GM04504 (cell line): ENCODE results near the gene TEKT2.

ENCODE experiments used
- DNase-seq: peaks from one replicate; pipeline ENCODE4 v3.0.0-alpha.2; 2012; ENCODE audit warnings: low read depth

Gene TEKT2

GRCh38 chr1:36106269-36106668 lies 22.4 kb downstream of the TEKT2 start:
- no peak for DNase-seq

GRCh38 chr1:36107394-36107793 lies 23.5 kb downstream of the TEKT2 start:
- DNase-seq: no peak

- peak; percentile 76 for DNase-seq
Observed at GRCh38 chr1:36108314-36108713, 24.4 kb downstream of the TEKT2 start.

- DNase-seq: no peak
Observed at GRCh38 chr1:36109041-36109679, 25.3 kb downstream of the TEKT2 start.

GRCh38 chr1:36111151-36111550 lies 27.3 kb downstream of the TEKT2 start:
- DNase-seq: no peak

- DNase-seq: no peak
Observed at GRCh38 chr1:36112823-36113222, 28.9 kb downstream of the TEKT2 start.

GRCh38 chr1:36114371-36114770 lies 30.5 kb downstream of the TEKT2 start:
- DNase-seq: no peak

- peak; percentile 84 for DNase-seq
Observed at GRCh38 chr1:36115200-36115669, 31.3 kb downstream of the TEKT2 start.

- no peak for DNase-seq
Observed at GRCh38 chr1:36115931-36116330, 32.0 kb downstream of the TEKT2 start.

GRCh38 chr1:36116901-36117300 lies 33.0 kb downstream of the TEKT2 start:
- no peak for DNase-seq

- DNase-seq: no peak
Observed at GRCh38 chr1:36118447-36119204, 34.7 kb downstream of the TEKT2 start.

- DNase-seq: no peak
Observed at GRCh38 chr1:36119456-36119855, 35.6 kb downstream of the TEKT2 start.

GRCh38 chr1:36122062-36123030 lies 38.5 kb downstream of the TEKT2 start:
- no peak for DNase-seq

- DNase-seq: no peak
Observed at GRCh38 chr1:36123356-36123755, 39.5 kb downstream of the TEKT2 start.

- DNase-seq: no peak
Observed at GRCh38 chr1:36124404-36125128, 40.7 kb downstream of the TEKT2 start.

GRCh38 chr1:36125129-36125991 lies 41.5 kb downstream of the TEKT2 start, which contains the start of gene COL8A2:
TSS of gene COL8A2 (minus strand) at chr1:36125222. CDS start at chr1:36100242, 24,980 bp downstream.
- DNase-seq: no peak

- DNase-seq: no peak
Observed at GRCh38 chr1:36126005-36126716, 42.3 kb downstream of the TEKT2 start.

- DNase-seq: no peak
Observed at GRCh38 chr1:36126797-36127500, 43.1 kb downstream of the TEKT2 start.
